SK-N-SH (cell line): ENCODE measurements around the gene PNMA1.

Source experiments
- TF ChIP-seq, protein P1 (sequence below): fragments of 150-350 bp; IDR thresholded peaks from 2 replicates; pipeline ENCODE4 v1.6.1; 2017; ENCODE audit warnings: antibody characterized with exemption, low read length, low read depth, borderline replicate concordance
- TF ChIP-seq, protein P2 (sequence below): IDR thresholded peaks from 2 replicates; pipeline ENCODE4 v1.4.0; 2012; ENCODE audit warnings: low read depth, borderline replicate concordance
- TF ChIP-seq, protein P3 (sequence below): fragments of 150-350 bp; IDR thresholded peaks from 2 replicates; pipeline ENCODE4 v1.6.1; 2016; ENCODE audit warnings: mild to moderate bottlenecking, low read depth, low read length

DNA sequence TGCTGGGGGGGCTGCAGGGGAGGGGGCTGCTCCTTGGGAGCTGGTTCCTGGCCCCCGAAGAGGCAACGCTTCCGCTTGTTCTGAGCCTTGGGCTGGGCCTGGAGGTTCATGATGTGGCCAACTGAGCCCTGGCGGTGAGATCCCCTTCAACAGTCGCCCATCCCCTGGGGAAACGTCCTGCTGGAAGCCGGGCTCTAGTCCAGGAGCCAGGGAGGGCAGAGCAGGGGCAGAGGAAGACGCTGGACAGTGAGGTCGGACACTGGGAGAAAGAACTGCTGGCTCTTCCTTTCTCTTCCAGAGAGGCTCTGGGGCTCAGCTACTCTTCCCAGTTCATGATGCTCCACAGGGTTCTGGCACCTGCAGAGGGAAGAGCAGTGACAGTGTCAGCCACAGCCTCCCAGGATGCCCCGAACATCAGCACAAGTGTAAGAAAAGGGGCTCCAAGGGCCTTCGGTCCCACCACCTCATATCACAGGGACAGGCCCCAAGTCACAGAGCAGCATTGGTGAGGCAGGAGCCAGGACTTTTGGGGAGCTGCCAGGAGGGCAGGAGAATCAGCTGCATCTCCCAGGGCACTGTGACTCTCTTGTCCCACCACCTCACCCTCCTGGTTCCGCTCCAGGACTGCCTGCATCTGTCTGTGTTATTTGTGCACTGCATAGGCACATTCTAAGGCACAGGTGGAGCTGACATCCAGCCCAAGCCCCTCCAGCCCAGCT lies 25.9 kb upstream of the PNMA1 start:
- TF ChIP-seq, protein P1, sequence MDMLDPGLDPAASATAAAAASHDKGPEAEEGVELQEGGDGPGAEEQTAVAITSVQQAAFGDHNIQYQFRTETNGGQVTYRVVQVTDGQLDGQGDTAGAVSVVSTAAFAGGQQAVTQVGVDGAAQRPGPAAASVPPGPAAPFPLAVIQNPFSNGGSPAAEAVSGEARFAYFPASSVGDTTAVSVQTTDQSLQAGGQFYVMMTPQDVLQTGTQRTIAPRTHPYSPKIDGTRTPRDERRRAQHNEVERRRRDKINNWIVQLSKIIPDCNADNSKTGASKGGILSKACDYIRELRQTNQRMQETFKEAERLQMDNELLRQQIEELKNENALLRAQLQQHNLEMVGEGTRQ: no peak
- TF ChIP-seq, protein P2, sequence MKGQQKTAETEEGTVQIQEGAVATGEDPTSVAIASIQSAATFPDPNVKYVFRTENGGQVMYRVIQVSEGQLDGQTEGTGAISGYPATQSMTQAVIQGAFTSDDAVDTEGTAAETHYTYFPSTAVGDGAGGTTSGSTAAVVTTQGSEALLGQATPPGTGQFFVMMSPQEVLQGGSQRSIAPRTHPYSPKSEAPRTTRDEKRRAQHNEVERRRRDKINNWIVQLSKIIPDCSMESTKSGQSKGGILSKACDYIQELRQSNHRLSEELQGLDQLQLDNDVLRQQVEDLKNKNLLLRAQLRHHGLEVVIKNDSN: no peak
- TF ChIP-seq, protein P3, sequence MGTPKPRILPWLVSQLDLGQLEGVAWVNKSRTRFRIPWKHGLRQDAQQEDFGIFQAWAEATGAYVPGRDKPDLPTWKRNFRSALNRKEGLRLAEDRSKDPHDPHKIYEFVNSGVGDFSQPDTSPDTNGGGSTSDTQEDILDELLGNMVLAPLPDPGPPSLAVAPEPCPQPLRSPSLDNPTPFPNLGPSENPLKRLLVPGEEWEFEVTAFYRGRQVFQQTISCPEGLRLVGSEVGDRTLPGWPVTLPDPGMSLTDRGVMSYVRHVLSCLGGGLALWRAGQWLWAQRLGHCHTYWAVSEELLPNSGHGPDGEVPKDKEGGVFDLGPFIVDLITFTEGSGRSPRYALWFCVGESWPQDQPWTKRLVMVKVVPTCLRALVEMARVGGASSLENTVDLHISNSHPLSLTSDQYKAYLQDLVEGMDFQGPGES: no peak
